ENCODE results near the gene SLC25A47.
"Not testable (repeated sequence)": the region's sequence is repeated elsewhere in the genome, so short reads cannot be mapped to it uniquely, and the experiment has no call there.

Gene SLC25A47

DNA sequence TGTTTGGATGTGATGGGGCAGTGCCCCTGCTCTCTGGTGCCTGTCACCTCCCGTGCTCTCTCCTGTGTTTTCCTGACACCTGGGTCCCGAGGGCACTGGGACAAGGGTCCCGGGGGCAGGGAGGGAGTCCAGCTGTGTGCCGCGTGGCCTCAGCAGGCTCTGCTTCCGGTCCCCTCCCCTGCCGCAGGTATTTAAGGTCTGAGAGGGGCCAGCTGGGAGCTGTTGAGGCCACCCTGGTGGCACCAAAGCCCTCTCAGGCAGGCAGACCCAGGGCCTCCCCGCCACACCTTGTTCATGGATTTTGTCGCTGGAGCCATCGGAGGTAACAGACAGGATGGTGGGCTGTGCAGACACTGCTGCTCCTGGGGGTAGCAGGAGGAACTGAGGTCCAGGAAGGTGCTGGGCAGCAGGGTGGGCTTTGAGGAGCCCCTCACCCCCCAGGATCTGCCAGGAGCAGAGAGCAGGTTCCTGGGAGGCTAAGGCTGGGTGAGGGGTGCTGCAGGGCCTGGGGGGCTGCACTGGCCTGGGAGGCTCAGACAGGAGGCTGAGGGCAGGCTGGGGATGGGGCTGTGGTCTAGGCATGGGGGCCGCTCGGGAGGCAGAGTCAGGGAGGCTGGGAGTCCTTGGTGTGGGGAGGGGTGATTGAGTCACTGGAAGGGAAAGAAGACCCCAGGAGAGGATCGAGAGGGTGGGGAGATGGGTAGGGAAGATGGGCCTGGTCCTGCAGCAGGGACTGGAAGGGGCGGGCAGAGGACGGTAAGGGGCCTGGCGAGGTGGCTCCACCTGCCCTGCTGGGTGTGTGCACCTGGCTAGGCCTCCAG is at the start of gene SLC25A47:
TSS of gene SLC25A47 (plus strand) at position 219 of the 821 bp plus-strand sequence. CDS start at position 295, 76 bp downstream.
- DNase-seq: no peak

DNA sequence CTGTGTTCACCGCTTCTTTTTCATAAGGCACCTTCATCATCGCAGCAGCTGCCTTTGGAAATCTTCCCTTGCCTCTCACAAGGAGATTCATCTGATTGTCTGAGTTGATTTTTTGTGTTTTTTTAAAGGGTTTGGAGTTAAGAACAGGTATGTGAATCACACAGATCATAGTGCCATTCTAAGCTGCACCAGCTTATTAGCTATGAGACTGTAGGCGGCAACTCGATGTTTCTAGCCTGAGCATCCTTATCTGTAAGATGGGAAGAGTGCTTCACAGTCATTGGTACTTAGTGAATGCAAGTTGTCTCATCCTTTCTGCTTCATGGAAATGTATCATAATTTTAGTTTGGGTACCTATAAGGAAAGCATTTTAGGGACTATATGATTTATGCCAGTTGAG is 48.9 kb upstream of the SLC25A47 start:
- no peak for DNase-seq

GRCh38 chr14:100275214-100275613 is 47.9 kb upstream of the SLC25A47 start:
- DNase-seq: no peak

DNA sequence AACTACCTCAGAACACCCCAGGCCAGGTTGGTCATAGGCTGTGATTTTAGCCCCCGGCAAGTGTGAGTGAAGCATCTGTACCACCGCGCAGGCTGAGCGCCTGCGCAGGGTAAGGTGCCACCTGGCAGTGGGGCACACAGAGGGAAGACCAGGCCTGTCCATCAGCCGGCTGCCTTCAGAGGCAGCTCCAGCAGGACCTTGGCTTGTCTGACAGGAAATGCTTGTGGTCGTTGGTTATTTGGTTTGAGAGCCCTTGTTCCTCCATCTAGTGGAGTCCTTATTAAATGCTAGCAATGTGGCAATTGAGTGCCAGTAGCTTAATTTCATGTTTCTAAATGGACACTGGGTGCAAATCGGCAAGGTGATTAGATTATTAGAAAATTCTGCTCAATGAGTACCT is 44.4 kb upstream of the SLC25A47 start:
- peak in 1 of 2 donors; percentile 26 for DNase-seq

DNA sequence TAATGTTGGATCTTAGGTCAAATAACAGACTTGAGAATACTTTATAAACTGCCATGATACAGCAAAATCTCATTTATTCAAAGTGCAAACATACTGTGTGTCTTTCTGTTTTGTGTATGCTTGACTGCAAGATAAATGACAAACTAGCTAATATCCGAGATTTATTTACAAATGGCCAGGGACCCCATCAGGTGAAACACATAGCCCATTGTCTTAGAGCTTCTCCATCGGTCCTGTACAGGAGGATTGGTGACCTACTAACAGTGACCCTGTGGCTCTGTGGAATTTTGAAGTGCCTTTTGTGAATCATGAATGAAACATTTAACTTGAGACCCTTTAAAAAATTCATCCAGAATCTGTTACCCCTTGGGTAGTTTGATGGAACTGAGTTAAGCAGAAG is 44.0 kb upstream of the SLC25A47 start:
- DNase-seq: no peak

DNA sequence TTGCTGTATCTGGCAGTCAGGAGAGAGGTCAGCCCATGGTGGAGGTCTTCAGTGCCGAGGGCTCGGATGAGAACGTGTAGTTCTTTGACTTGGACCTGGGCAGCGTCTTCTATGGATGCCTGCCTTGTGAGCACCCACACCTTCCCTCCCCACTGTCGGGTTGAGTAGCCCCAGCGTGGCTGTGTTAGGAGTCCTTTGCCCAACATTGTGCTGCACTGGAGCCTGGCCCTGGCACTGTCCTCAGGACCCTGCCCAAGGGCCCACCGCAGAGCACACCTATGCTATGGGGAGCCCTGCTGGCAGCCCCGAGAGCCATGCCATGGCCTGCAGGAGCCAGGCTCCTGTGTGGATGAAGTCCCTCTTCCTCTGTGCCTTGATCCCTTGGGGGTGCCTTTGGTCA is 43.6 kb upstream of the SLC25A47 start:
- DNase-seq: no peak

GRCh38 chr14:100281286-100282082 is 41.7 kb upstream of the SLC25A47 start:
- DNase-seq: no peak

DNA sequence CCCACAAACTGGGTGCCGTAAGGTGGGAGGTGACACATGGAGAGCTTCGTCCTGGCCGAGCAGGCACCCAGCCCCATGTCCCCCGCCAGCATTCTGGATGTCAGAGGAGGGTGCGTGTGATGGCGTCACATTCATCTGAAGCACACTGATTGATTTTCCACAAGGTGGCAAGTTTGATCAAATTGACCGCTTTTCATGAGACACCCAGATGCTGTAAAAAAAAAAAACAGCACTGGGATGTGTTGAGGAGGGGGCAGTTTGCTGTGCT is 41.1 kb upstream of the SLC25A47 start:
- no peak for DNase-seq

DNA sequence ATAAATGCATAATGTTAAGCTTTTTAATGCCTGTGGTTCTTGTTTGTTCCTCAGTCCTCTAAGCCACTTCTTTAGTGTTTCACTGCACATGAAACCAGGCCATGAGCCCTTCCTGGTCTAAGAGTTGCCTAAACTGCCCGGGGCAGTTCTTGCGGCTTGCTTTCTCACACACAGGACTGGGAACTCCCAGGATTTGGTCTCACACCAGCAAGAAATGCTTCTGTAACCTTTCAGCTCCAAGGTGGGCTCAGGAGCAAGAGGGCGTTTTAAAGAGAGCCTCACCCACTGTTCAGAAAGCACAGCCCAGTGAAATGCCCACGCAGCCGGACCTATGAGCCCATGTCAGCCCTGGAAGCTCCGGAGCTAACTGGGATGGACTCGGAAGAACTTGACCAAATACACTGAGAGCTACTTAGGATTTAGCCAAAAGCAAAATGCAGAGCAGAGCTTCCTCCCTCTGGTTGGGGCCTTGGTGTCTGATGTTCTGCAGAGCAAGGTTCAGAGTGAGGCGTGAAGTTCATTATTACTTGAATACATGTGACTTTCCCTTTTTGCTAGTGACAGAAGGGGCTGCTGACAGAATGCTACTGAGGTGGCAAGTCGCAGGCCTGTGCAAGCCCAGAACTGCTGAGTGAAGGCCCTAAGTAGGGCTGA is 40.2 kb upstream of the SLC25A47 start:
- DNase-seq: no peak

DNA sequence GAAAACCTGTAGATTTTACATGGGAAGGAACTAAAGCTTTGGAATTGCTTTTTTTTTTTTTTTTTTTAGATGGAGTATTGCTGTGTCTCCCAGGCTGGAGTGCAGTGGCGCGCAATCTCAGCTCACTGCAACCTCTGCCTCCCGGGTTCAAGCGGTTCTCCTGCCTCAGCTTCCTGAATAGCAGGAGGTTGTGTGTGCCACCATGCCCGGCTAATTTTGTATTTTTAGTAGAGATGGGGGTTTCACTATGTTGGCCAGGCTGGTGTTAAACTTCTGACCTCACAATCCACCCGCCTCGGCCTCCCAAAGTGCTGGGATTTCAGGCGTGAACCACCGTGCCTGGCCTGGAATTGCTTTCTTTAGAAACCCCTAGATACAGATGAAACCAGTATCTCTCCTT is 39.7 kb upstream of the SLC25A47 start:
- DNase-seq: not testable (repeated sequence)

DNA sequence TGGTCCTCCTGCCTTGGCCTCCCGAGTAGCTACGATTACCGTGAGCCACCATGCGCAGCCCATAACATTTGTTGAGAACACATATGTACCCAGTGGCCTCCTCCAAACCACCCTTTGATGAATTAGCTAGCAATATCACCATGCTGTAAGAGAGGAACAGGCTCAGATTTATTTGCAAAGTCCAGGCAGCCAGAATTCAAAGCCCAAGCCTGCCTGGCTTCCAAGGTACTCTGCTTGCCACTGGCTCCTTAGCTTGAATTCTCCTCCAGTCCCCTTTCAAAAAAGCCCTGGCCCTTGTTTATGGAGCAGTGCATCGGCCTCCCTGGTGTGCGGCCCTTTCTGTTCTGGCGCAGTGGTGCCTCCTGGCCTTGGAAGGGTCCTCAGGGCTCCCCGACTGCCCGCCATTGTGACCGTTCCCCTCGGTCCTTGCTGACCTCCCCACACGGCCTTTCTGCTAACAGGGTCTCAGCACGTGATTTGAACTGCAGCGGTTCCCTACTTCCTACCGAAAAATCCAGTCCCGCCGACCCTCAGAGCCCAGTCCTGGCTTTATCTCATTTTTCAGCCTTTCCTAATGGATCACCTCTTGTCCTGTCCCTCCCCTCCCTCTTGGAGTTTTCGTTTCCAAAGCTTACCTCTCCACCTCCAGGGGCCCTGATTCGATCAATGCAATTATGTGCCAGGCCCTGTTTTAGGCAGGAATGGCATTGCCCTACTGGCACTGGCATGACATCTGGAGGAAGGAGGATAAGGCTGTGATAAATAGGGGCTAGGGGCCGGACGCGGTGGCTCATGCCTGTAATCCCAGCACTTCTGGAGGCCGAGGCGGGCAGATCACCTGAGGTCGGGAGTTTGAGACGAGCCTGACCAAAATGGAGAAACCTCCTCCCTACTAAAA is 38.9 kb upstream of the SLC25A47 start:
- DNase-seq: no peak

- peak; percentile 43 to 79 for DNase-seq
These were observed 37.9 kb upstream of the SLC25A47 start for GRCh38 chr14:100285021-100285912.

- no peak for DNase-seq
These were observed 37.2 kb upstream of the SLC25A47 start for GRCh38 chr14:100285913-100286400.

- no peak for DNase-seq
These were observed 36.5 kb upstream of the SLC25A47 start for GRCh38 chr14:100286484-100287191.

DNA sequence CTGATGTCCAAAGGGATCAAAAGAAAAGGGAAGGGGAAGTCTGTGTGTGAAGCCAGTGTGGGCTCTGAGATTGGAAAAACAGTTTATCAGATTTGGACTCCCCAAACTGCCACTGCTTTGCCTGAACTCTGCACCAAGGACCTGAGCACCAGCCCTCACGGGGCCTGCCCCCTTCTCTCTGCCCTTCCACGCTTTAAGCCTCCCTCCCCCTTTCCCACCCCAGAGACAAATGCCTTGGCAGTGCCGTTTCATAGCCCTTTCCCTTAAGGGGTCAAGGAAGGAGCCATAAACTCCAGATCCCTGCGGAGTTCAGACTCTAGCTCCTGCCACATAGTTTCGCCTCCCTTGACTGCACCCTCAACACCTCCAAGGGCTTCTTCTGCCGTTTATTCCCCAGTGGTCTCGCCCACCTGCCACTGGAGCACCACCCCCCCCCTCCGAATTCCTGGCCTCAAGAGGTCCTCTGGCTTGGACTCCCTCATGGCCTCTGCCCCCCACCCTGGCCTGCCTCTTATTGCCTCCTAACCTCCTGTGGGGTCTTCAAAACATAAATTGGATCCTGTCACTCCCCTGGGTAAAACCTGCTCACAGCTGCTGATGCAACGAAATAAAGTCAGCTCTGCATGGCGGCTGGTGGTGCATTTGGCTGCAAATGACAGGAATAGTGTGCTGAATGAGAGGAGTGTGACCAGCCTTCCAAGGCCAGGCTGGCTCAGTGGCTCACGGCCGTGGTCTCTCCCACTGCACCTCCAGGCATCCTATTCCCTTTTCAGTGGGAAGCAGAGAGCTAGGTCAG is 35.7 kb upstream of the SLC25A47 start:
- no peak for DNase-seq

GRCh38 chr14:100287998-100288295 is 35.2 kb upstream of the SLC25A47 start:
- not testable (repeated sequence) for DNase-seq

DNA sequence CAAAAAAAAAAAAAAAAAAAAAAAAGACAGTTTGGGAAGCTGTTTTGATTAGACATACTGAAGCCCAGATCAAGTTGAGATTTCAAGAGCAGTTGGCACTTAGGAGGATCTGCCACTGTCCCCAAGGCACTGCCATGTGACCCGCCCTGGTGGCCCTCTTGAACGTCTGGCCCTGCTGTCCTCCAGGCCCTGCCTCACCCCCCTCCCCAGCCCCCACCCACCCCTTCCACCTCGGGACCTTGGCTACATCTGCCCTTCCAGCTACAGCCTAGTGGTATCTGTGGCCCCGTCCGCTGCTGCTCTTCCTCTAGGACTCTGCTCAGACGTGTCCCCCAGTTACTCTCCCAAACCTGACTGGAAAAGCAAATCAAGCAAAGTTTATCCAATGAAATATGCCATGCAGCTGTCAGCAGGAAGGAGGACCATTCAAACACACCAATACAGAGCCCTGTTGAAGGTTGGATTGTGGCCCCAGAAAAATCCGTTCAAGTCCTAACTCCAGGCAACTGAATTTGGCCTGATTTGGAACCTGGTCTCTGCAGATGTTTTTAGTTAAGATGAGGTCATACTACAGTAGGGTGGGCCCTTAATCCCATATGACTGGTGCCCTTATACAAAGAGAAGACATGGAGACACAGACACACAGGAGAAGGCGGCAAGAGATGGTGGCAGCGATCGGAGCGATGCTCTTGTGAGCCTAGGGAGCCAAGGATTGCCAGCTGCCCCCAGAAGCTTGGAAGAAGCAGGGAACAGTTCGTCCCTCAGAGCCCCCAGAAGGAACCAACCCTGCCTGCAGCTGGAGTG is 34.6 kb upstream of the SLC25A47 start:
- DNase-seq: no peak

- no peak for DNase-seq
These were observed 33.1 kb upstream of the SLC25A47 start for GRCh38 chr14:100289916-100290606.
